A549 (cell line): ENCODE results near the gene CDX1. TPM values are rescaled to one million over a fixed set of nuclear protein-coding genes. Genes with fewer than 3 reads are reported as not detected.

Source experiments
- ATAC-seq, 2 experiments: fragments of 200-7000 bp in 1 of 2; fragments of >200 bp in 1 of 2; cut with Nextera tagmentation in 1 of 2; cut with Tn5 transposase in 1 of 2; 3 replicates each; pipeline versions ENCODE4 v1.8.0 to v1.9.1; 2018 to 2020; ENCODE audit warnings: mild to moderate bottlenecking in 1 of 2, moderate library complexity in 1 of 2
- CTCF ChIA-PET: fragments of 300-600 bp; sonication (Branson Sonifier 250); formaldehyde crosslinking; extraction: SDS; loops from one replicate; lab custom pipeline; 2021; ENCODE audit warnings: antibody characterized with exemption, inconsistent platforms; lab: Yijun Ruan, JAX
- POLR2A ChIA-PET: fragments of 350-600 bp; formaldehyde crosslinking; extraction: SDS; loops from one replicate; lab custom pipeline; 2021; ENCODE audit warnings: antibody characterized with exemption, inconsistent platforms; lab: Yijun Ruan, JAX
- DNase-seq, 2 experiments: peaks; one replicate each; pipeline versions ENCODE4 v3.0.0 to v3.0.0-alpha.2; 2011 to 2016; ENCODE audit warnings: low read depth in 1 of 2, low spot score in 1 of 2
- FAIRE-seq: peaks from 2 replicates; lab custom pipeline; 2011; peaks lifted over from hg19 to GRCh38; lab: Jason Lieb, UNC
- H3K27ac ChIP-seq, 2 experiments: fragments of >200 bp; sonication (Bioruptor Twin); formaldehyde crosslinking; 3 replicates each; pipeline ENCODE4 v1.5.1; 2016 to 2017
- H3K4me1 ChIP-seq: fragments of >200 bp; sonication (Bioruptor Twin); formaldehyde crosslinking; 3 replicates; pipeline ENCODE4 v1.6.1; 2016
- H3K4me2 ChIP-seq: fragments of >200 bp; sonication (Bioruptor Twin); formaldehyde crosslinking; 3 replicates; pipeline ENCODE4 v1.6.1; 2016
- H3K4me3 ChIP-seq: fragments of >200 bp; sonication (Bioruptor Twin); formaldehyde crosslinking; 3 replicates; pipeline ENCODE4 v1.5.1; 2016
- H3K9me3 ChIP-seq: fragments of >200 bp; sonication (Bioruptor Twin); formaldehyde crosslinking; 3 replicates; pipeline ENCODE4 v1.6.1; 2016
- CBX2 ChIP-seq: fragments of 200-600 bp; sonication (generic); IDR thresholded peaks from 2 replicates; pipeline ENCODE4 v1.6.1; 2016; ENCODE audit warnings: low read depth, mild to moderate bottlenecking, borderline replicate concordance
- EHMT2 ChIP-seq: fragments of 200-600 bp; sonication (generic); IDR thresholded peaks from 2 replicates; pipeline ENCODE4 v1.6.1; 2016; ENCODE audit warnings: antibody characterized with exemption, low read depth, mild to moderate bottlenecking, moderate library complexity
- FOXS1 ChIP-seq: fragments of 250-450 bp; sonication (Bioruptor Pico); IDR thresholded peaks from 2 replicates; pipeline ENCODE4 v1.5.0; 2020; ENCODE audit warnings: mild to moderate bottlenecking, moderate library complexity
- HDAC2 ChIP-seq: fragments of 200-600 bp; sonication (generic); IDR thresholded peaks from 2 replicates; pipeline ENCODE4 v1.6.1; 2016
- HEYL ChIP-seq: fragments of 250-450 bp; sonication (Bioruptor Pico); IDR thresholded peaks from 2 replicates; pipeline ENCODE4 v1.8.0; 2021; ENCODE audit warnings: mild to moderate bottlenecking, moderate library complexity
- HOXB5 ChIP-seq: fragments of 250-450 bp; sonication (Bioruptor Pico); IDR thresholded peaks from 2 replicates; pipeline ENCODE4 v1.5.0; 2020; ENCODE audit warnings: mild to moderate bottlenecking, moderate library complexity
- NPAS2 ChIP-seq: fragments of 250-450 bp; sonication (Bioruptor Pico); IDR thresholded peaks from 2 replicates; pipeline ENCODE4 v1.8.0; 2022; ENCODE audit warnings: mild to moderate bottlenecking, moderate library complexity, borderline replicate concordance
- NR3C1 ChIP-seq: fragments of >200 bp; sonication (Bioruptor Twin); formaldehyde crosslinking; IDR thresholded peaks from 3 replicates; pipeline ENCODE4 v1.6.1; 2017
- POLR2A ChIP-seq: IDR thresholded peaks from 2 replicates; pipeline ENCODE4 v1.6.1; 2012; ENCODE audit warnings: mild to moderate bottlenecking, low read length
- RAD21 ChIP-seq, 2 experiments: fragments of >200 bp in 1 of 2; sonication (Bioruptor Twin) in 1 of 2; formaldehyde crosslinking in 1 of 2; IDR thresholded peaks in 1 of 2; conservative IDR thresholded peaks in 1 of 2; 2 replicates in 1 of 2; 3 replicates in 1 of 2; pipeline ENCODE4 v1.6.1; 2012 to 2018; ENCODE audit warnings: inconsistent platforms in 1 of 2
- RCOR1 ChIP-seq: fragments of 150-350 bp; IDR thresholded peaks from 2 replicates; pipeline ENCODE4 v1.6.1; 2014; ENCODE audit warnings: antibody characterized with exemption, low read length, low read depth
- RFX5 ChIP-seq: fragments of 450-650 bp; IDR thresholded peaks from 2 replicates; pipeline ENCODE4 v1.7.1; 2014; ENCODE audit warnings: antibody characterized with exemption, mild to moderate bottlenecking, moderate library complexity
- SMC3 ChIP-seq: fragments of >200 bp; sonication (Bioruptor Twin); formaldehyde crosslinking; IDR thresholded peaks from 3 replicates; pipeline ENCODE4 v1.6.1; 2018; ENCODE audit warnings: inconsistent platforms
- SREBF2 ChIP-seq: fragments of 450-650 bp; IDR thresholded peaks from 2 replicates; pipeline ENCODE4 v1.6.1; 2014; ENCODE audit warnings: mild to moderate bottlenecking, moderate library complexity
- TFCP2L1 ChIP-seq: fragments of 250-450 bp; sonication (Bioruptor Pico); IDR thresholded peaks from 2 replicates; pipeline ENCODE4 v1.5.0; 2021; ENCODE audit warnings: mild to moderate bottlenecking
- WGBS: methylation state at CpG from one replicate; pipeline ENCODE4 v1.1.6; 2017; ENCODE audit errors: missing lambda C conversion rate; 5-methylcytosine and 5-hydroxymethylcytosine counted together
- polyA minus RNA-seq: library from RNA; depleted of rRNA, polyadenylated mRNA; stranded (reverse); fragments of >200 nt; gene quantifications from 2 replicates; pipeline ENCODE4 v1.2.3, GENCODE V29; 2011; rRNA and poly(A)+ RNA removed
- polyA plus RNA-seq, 4 experiments: library from polyadenylated mRNA; depleted of rRNA in 3 of 4; stranded (reverse); fragments of >200 nt; fragmentation: RNase III in 1 of 4; extraction: RNeasy Plus Mini Kit Qiagen cat#74134 plus additional on column Dnase treatment in 1 of 4; gene quantifications; 2 replicates in 3 of 4; 3 replicates in 1 of 4; pipeline ENCODE4 v1.2.3, GENCODE V29; 2011 to 2017
- TF ChIP-seq, protein P1 (sequence below): fragments of 200-600 bp; sonication (generic); IDR thresholded peaks from 2 replicates; pipeline ENCODE4 v1.6.1; 2016; ENCODE audit warnings: antibody characterized with exemption, mild to moderate bottlenecking, moderate library complexity
- TF ChIP-seq, protein P2 (sequence below): fragments of >200 bp; sonication (Bioruptor Twin); formaldehyde crosslinking; IDR thresholded peaks from 3 replicates; pipeline ENCODE4 v1.5.1; 2016
- TF ChIP-seq, protein P3 (sequence below): fragments of 250-450 bp; sonication (Bioruptor Pico); IDR thresholded peaks from 2 replicates; pipeline ENCODE4 v1.5.0; 2021; ENCODE audit warnings: mild to moderate bottlenecking, moderate library complexity, borderline replicate concordance

Gene CDX1
- polyA plus RNA-seq (2011; rRNA removed) (not detected in 2 replicates), polyA plus RNA-seq (2017; fragmentation: RNase III; extraction: RNeasy Plus Mini Kit Qiagen cat#74134 plus additional on column Dnase treatment) (not detected in 3 replicates), polyA minus RNA-seq (not detected in 2 replicates)
- not detected in 2 replicates for polyA plus RNA-seq (2012; cell fraction: cytosol; rRNA removed)
- polyA plus RNA-seq (2012; cell fraction: nucleus; rRNA removed): not detected in 2 replicates

DNA sequence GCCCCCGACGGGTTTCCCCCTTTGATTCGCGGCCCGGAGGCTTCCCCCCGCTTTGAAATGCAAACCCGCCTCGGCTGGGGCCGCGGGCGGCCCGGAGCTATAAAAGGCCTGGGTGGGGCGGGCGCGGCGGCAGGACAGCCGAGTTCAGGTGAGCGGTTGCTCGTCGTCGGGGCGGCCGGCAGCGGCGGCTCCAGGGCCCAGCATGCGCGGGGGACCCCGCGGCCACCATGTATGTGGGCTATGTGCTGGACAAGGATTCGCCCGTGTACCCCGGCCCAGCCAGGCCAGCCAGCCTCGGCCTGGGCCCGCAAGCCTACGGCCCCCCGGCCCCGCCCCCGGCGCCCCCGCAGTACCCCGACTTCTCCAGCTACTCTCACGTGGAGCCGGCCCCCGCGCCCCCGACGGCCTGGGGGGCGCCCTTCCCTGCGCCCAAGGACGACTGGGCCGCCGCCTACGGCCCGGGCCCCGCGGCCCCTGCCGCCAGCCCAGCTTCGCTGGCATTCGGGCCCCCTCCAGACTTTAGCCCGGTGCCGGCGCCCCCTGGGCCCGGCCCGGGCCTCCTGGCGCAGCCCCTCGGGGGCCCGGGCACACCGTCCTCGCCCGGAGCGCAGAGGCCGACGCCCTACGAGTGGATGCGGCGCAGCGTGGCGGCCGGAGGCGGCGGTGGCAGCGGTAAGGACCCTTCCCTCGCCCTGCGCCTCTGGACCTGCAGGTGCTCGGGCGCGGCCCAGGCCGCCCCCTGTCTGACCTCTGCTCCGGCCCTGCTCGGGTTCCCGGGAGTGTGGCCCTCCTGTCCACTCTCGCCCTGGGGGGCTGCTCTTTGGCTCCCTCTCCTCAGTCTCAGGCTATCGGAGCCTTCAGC lies at the start of gene CDX1:
Gene CDX1 (plus strand): TSS at position 129 of the 862 bp plus-strand sequence. CDS start 99 bp downstream, at position 228.
- DNase-seq: no peak
- H3K4me1 ChIP-seq: peaks cover 5% of the 10 kb centered on the region; the same call in 1 of the 3 replicates
- H3K9me3 ChIP-seq: no peaks in the 10 kb centered on the region
- H3K4me3 ChIP-seq: no peak within 1 kb of the TSS
- 95% methylated on average over 41 of the region's 93 CpGs for WGBS
- FAIRE-seq: no peak
- no peak within 1 kb of the TSS for H3K27ac ChIP-seq
- ChIA-PET POLR2A (no interaction called here), CTCF (interaction anchor here (1.2 to 1.7 kb wide), 3 partner anchors 14 to 51 kb away, joined by 4 to 6 read pairs (median 4); no protein-coding TSS in a partner anchor)
- ATAC-seq: no peak
- TF ChIP-seq CBX2 (no peak), NR3C1 (no peak), SMC3 (no peak), RAD21 (conservative IDR thresholded peaks at IDR 0.05 in 1 of 2, IDR thresholded peaks at IDR 0.05 in 1 of 2) (no peak), NPAS2 (no peak), HOXB5 (CRISPR knock-in tag) (no peak), POLR2A (no peak), SREBF2 (no peak), TFCP2L1 (CRISPR knock-in tag) (no peak), EHMT2 (no peak), RFX5 (no peak)
- TF ChIP-seq, protein P1, sequence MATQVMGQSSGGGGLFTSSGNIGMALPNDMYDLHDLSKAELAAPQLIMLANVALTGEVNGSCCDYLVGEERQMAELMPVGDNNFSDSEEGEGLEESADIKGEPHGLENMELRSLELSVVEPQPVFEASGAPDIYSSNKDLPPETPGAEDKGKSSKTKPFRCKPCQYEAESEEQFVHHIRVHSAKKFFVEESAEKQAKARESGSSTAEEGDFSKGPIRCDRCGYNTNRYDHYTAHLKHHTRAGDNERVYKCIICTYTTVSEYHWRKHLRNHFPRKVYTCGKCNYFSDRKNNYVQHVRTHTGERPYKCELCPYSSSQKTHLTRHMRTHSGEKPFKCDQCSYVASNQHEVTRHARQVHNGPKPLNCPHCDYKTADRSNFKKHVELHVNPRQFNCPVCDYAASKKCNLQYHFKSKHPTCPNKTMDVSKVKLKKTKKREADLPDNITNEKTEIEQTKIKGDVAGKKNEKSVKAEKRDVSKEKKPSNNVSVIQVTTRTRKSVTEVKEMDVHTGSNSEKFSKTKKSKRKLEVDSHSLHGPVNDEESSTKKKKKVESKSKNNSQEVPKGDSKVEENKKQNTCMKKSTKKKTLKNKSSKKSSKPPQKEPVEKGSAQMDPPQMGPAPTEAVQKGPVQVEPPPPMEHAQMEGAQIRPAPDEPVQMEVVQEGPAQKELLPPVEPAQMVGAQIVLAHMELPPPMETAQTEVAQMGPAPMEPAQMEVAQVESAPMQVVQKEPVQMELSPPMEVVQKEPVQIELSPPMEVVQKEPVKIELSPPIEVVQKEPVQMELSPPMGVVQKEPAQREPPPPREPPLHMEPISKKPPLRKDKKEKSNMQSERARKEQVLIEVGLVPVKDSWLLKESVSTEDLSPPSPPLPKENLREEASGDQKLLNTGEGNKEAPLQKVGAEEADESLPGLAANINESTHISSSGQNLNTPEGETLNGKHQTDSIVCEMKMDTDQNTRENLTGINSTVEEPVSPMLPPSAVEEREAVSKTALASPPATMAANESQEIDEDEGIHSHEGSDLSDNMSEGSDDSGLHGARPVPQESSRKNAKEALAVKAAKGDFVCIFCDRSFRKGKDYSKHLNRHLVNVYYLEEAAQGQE: no peak
- TF ChIP-seq, protein P2, sequence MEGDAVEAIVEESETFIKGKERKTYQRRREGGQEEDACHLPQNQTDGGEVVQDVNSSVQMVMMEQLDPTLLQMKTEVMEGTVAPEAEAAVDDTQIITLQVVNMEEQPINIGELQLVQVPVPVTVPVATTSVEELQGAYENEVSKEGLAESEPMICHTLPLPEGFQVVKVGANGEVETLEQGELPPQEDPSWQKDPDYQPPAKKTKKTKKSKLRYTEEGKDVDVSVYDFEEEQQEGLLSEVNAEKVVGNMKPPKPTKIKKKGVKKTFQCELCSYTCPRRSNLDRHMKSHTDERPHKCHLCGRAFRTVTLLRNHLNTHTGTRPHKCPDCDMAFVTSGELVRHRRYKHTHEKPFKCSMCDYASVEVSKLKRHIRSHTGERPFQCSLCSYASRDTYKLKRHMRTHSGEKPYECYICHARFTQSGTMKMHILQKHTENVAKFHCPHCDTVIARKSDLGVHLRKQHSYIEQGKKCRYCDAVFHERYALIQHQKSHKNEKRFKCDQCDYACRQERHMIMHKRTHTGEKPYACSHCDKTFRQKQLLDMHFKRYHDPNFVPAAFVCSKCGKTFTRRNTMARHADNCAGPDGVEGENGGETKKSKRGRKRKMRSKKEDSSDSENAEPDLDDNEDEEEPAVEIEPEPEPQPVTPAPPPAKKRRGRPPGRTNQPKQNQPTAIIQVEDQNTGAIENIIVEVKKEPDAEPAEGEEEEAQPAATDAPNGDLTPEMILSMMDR: no peak
- TF ChIP-seq, protein P3, sequence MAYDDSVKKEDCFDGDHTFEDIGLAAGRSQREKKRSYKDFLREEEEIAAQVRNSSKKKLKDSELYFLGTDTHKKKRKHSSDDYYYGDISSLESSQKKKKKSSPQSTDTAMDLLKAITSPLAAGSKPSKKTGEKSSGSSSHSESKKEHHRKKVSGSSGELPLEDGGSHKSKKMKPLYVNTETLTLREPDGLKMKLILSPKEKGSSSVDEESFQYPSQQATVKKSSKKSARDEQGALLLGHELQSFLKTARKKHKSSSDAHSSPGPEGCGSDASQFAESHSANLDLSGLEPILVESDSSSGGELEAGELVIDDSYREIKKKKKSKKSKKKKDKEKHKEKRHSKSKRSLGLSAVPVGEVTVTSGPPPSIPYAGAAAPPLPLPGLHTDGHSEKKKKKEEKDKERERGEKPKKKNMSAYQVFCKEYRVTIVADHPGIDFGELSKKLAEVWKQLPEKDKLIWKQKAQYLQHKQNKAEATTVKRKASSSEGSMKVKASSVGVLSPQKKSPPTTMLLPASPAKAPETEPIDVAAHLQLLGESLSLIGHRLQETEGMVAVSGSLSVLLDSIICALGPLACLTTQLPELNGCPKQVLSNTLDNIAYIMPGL: no peak
- H3K4me2 ChIP-seq: no peak within 1 kb of the TSS

DNA sequence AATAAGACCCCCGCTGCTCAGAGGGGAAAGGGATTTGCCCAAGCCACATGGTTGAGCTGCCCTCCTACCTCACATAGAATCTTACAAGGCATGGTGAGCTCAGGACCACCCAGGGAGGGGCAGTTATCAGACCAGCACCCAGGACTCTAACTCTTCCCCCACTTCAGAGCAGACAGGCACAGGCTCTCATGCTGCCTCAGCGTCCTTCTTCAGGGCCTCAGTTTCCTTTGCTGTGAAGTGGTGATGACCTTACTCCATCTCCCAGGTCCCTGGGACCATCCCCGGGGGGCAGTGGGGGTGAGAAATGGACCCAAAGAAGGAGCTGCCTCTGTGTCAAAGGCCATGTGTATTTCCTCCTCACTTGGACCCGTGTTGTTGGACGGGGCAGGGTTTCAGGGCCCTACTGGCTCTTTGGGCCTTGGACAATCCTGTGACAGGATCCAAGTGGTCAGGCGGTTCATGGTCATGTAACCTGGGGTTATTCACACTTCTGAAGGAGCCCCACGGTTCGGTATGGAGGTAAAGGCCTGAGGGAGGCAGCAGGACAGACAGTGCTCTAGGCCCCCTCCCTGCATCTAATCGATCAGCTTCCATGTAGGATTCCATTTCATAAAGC lies 48.5 kb upstream of the CDX1 start:
- H3K9me3 ChIP-seq: no peaks in the 10 kb centered on the region
- FAIRE-seq (no peak), DNase-seq (no peak), ATAC-seq (no peak)
- H3K4me3 ChIP-seq: no peak overlapping the region
- WGBS: 62% methylated on average over 9 of the region's 9 CpGs
- TF ChIP-seq RCOR1: no peak
- no peak for TF ChIP-seq HDAC2
- TF ChIP-seq FOXS1 (CRISPR knock-in tag): no peak
- TF ChIP-seq HEYL (CRISPR knock-in tag): no peak
- H3K27ac ChIP-seq: no peak overlapping the region
- 0 out of 3 replicates have a peak, but pooled peaks cover 7% of the 10 kb centered on the region for H3K4me1 ChIP-seq
- ChIA-PET CTCF (interaction anchor here (1.0 to 13.2 kb wide), 7 partner anchors 9 to 128 kb away, joined by 3 to 98 read pairs (median 4); no protein-coding TSS in a partner anchor), POLR2A (no interaction called here)
- H3K4me2 ChIP-seq: no peak overlapping the region
